Suprapubic skin (tissue), 3 donors: Measurements from ENCODE around the gene PTPN22.

Experiments used
- EP300 ChIP-seq: sonication (generic); formaldehyde crosslinking; IDR thresholded peaks from one replicate; pipeline ENCODE4 v1.6.1; 2017; ENCODE audit warnings: antibody characterized with exemption
- POLR2A ChIP-seq, 2 donors: fragments of 450-650 bp; IDR thresholded peaks; one replicate each; pipeline ENCODE4 v1.6.1; 2017; ENCODE audit warnings: antibody characterized with exemption in 2 of 2, mild to moderate bottlenecking in 2 of 2, moderate library complexity in 2 of 2
- TF ChIP-seq, protein P1 (sequence below), 2 donors: fragments of 200-600 bp in 1 of 2; fragments of 450-650 bp in 1 of 2; sonication (generic) in 1 of 2; IDR thresholded peaks; one replicate each; pipeline ENCODE4 v1.5.1; 2016 to 2019; ENCODE audit warnings: antibody characterized with exemption in 2 of 2, mild to moderate bottlenecking in 1 of 2, moderate library complexity in 1 of 2

DNA sequence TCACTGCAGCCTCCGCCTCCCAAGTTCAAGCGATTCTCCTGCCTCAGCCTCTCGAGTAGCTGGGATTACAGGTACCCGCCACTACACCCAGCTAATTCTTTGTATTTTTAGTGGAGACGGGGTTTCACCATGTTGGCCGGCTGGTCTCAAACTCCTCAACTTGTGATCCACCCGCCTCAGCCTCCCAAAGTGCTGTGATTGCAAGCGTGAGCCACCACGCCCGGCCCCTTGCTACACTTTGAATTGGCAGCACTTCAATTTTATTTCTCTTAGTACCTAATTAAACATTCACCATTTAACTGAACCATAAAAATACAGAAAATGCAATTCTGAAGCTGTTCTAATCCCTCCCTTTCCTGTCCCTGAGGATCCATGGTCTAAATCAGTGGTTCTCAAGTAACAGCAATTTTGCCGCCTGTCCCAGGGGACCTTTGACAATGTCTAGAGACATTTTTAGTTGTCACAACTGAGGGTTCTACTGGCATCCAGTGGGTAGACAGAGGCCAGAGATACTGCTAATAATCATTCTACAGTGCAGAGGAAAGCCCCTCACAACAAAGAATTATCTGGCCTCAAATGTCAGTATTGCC, 20.2 kb upstream of the PTPN22 start:
- TF ChIP-seq, protein P1, sequence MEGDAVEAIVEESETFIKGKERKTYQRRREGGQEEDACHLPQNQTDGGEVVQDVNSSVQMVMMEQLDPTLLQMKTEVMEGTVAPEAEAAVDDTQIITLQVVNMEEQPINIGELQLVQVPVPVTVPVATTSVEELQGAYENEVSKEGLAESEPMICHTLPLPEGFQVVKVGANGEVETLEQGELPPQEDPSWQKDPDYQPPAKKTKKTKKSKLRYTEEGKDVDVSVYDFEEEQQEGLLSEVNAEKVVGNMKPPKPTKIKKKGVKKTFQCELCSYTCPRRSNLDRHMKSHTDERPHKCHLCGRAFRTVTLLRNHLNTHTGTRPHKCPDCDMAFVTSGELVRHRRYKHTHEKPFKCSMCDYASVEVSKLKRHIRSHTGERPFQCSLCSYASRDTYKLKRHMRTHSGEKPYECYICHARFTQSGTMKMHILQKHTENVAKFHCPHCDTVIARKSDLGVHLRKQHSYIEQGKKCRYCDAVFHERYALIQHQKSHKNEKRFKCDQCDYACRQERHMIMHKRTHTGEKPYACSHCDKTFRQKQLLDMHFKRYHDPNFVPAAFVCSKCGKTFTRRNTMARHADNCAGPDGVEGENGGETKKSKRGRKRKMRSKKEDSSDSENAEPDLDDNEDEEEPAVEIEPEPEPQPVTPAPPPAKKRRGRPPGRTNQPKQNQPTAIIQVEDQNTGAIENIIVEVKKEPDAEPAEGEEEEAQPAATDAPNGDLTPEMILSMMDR (IDR thresholded peaks at IDR 0.05) = no peak
- TF ChIP-seq POLR2A (IDR thresholded peaks at IDR 0.05) (no peak), EP300 (no peak)
